SJCRH30 (cell line): ENCODE results near the gene ADAM29. TPM values are rescaled to one million over a fixed set of nuclear protein-coding genes. Genes with fewer than 3 reads are reported as not detected.
"Not testable (repeated sequence)": the region's sequence is repeated elsewhere in the genome, so short reads cannot be mapped to it uniquely, and the experiment has no call there.

ENCODE experiments used
- DNase-seq, 2 experiments: peaks; one replicate each; pipeline ENCODE4 v3.0.0-alpha.2; 2015 to 2020
- H3K27ac ChIP-seq: fragments of 250-450 bp; sonication (Bioruptor Pico); 2 replicates; pipeline ENCODE4 v1.5.1; 2020; ENCODE audit warnings: mild to moderate bottlenecking, moderate library complexity
- H3K27me3 ChIP-seq: fragments of 250-450 bp; sonication (Bioruptor Pico); 2 replicates; pipeline ENCODE4 v1.5.1; 2020; ENCODE audit warnings: mild to moderate bottlenecking, moderate library complexity
- H3K36me3 ChIP-seq: fragments of 250-450 bp; sonication (Bioruptor Pico); 2 replicates; pipeline ENCODE4 v1.5.1; 2020; ENCODE audit warnings: mild to moderate bottlenecking, moderate library complexity
- H3K4me1 ChIP-seq: fragments of 250-450 bp; sonication (Bioruptor Pico); 2 replicates; pipeline ENCODE4 v1.5.1; 2020; ENCODE audit warnings: mild to moderate bottlenecking, moderate library complexity
- H3K4me3 ChIP-seq: fragments of 250-450 bp; sonication (Bioruptor Pico); 2 replicates; pipeline ENCODE4 v1.5.1; 2020; ENCODE audit warnings: mild to moderate bottlenecking, moderate library complexity
- H3K9me3 ChIP-seq: fragments of 250-450 bp; sonication (Bioruptor Pico); replicated peaks from 2 replicates; pipeline ENCODE4 v1.5.1; 2020; ENCODE audit warnings: mild to moderate bottlenecking, moderate library complexity
- total RNA-seq: library from RNA; depleted of rRNA; stranded (reverse); fragments of >200 nt; shearing (Covaris generic); gene quantifications from 2 replicates; pipeline ENCODE4 v1.2.3, GENCODE V29; 2014; rRNA removed

ADAM29 gene
- total RNA-seq = not detected in 2 replicates

- no peaks in the 10 kb centered on the region for H3K27me3 ChIP-seq
- H3K9me3 ChIP-seq = no peaks in the 10 kb centered on the region
- H3K4me3 ChIP-seq = no peak within 1 kb of the TSS
- no peaks in the 10 kb centered on the region for H3K36me3 ChIP-seq
- no peak within 1 kb of the TSS for H3K27ac ChIP-seq
- no peak for DNase-seq
- no peaks in the 10 kb centered on the region for H3K4me1 ChIP-seq
These were observed at the start of gene ADAM29 for GRCh38 chr4:174918058-174918457. TSS of gene ADAM29 (plus strand) at chr4:174918358. CDS start at chr4:174975526, 57,168 bp downstream.

- Histone ChIP-seq H3K27ac (no peak overlapping the region), H3K27me3 (no peaks in the 10 kb centered on the region)
- DNase-seq = no peak
These were observed 48.8 kb upstream of the ADAM29 start for GRCh38 chr4:174869339-174869738.

GRCh38 chr4:174870311-174870710 lies 47.8 kb upstream of the ADAM29 start:
- DNase-seq = no peak
- Histone ChIP-seq H3K36me3 (no peaks in the 10 kb centered on the region), H3K27me3 (no peaks in the 10 kb centered on the region), H3K9me3 (0 out of 2 replicates have a peak, but pooled peaks cover 3% of the 10 kb centered on the region), H3K27ac (no peak overlapping the region), H3K4me1 (peaks cover 9% of the 10 kb centered on the region), H3K4me3 (no peak overlapping the region)

More at GRCh38 chr4:174869339-174869738, 48.8 kb upstream of the ADAM29 start:
- Histone ChIP-seq H3K36me3 (no peaks in the 10 kb centered on the region), H3K9me3 (0 out of 2 replicates have a peak, but pooled peaks cover 3% of the 10 kb centered on the region), H3K4me1 (peaks cover 16% of the 10 kb centered on the region), H3K4me3 (no peak overlapping the region)

GRCh38 chr4:174871407-174871806 lies 46.8 kb upstream of the ADAM29 start:
- H3K4me1 ChIP-seq = peaks cover 4% of the 10 kb centered on the region; the same call in 1 of the 2 replicates
- H3K4me3 ChIP-seq = no peak overlapping the region
- H3K9me3 ChIP-seq = 0 out of 2 replicates have a peak, but pooled peaks cover 3% of the 10 kb centered on the region
- H3K27ac ChIP-seq = no peak overlapping the region
- no peak for DNase-seq
- H3K27me3 ChIP-seq = no peaks in the 10 kb centered on the region
- no peaks in the 10 kb centered on the region for H3K36me3 ChIP-seq

GRCh38 chr4:174873146-174873545 lies 45.0 kb upstream of the ADAM29 start:
- not testable (repeated sequence) for H3K9me3 ChIP-seq, H3K27ac ChIP-seq, H3K4me1 ChIP-seq, H3K36me3 ChIP-seq, H3K27me3 ChIP-seq, H3K4me3 ChIP-seq
- DNase-seq = peak in 1 of 2 experiments; percentile 15

- DNase-seq = peak in 1 of 2 experiments; percentile 41
- Histone ChIP-seq H3K27ac (no peak overlapping the region), H3K36me3 (no peaks in the 10 kb centered on the region), H3K4me3 (no peak overlapping the region), H3K4me1 (no peaks in the 10 kb centered on the region), H3K9me3 (no peaks in the 10 kb centered on the region), H3K27me3 (no peaks in the 10 kb centered on the region)
These were observed 44.2 kb upstream of the ADAM29 start for GRCh38 chr4:174873931-174874330.

- Histone ChIP-seq H3K4me3 (no peak overlapping the region), H3K27ac (no peak overlapping the region), H3K9me3 (no peaks in the 10 kb centered on the region), H3K27me3 (no peaks in the 10 kb centered on the region), H3K4me1 (no peaks in the 10 kb centered on the region), H3K36me3 (no peaks in the 10 kb centered on the region)
- no peak for DNase-seq
These were observed 43.3 kb upstream of the ADAM29 start for GRCh38 chr4:174874898-174875297.

GRCh38 chr4:174880001-174880400 lies 38.2 kb upstream of the ADAM29 start:
- no peaks in the 10 kb centered on the region for H3K36me3 ChIP-seq
- no peak for DNase-seq
- H3K9me3 ChIP-seq = no peaks in the 10 kb centered on the region
- no peak overlapping the region for H3K27ac ChIP-seq
- H3K4me3 ChIP-seq = no peak overlapping the region
- H3K4me1 ChIP-seq = no peaks in the 10 kb centered on the region
- no peaks in the 10 kb centered on the region for H3K27me3 ChIP-seq

- Histone ChIP-seq H3K9me3 (no peaks in the 10 kb centered on the region), H3K36me3 (no peaks in the 10 kb centered on the region), H3K27me3 (no peaks in the 10 kb centered on the region), H3K4me1 (peaks cover 6% of the 10 kb centered on the region; the same call in 1 of the 2 replicates), H3K27ac (no peak overlapping the region), H3K4me3 (no peak overlapping the region)
- DNase-seq = no peak
These were observed 35.7 kb upstream of the ADAM29 start for GRCh38 chr4:174882317-174882992.

- Histone ChIP-seq H3K9me3 (no peaks in the 10 kb centered on the region), H3K4me3 (no peak overlapping the region), H3K4me1 (no peaks in the 10 kb centered on the region), H3K27ac (no peak overlapping the region), H3K27me3 (no peaks in the 10 kb centered on the region), H3K36me3 (no peaks in the 10 kb centered on the region)
- DNase-seq = no peak
These were observed 10.7 kb upstream of the ADAM29 start for GRCh38 chr4:174907508-174907907.

- Histone ChIP-seq H3K36me3 (no peaks in the 10 kb centered on the region), H3K9me3 (no peaks in the 10 kb centered on the region), H3K4me1 (no peaks in the 10 kb centered on the region), H3K27ac (no peak overlapping the region), H3K27me3 (no peaks in the 10 kb centered on the region), H3K4me3 (no peak overlapping the region)
- DNase-seq = no peak
These were observed 7.9 kb upstream of the ADAM29 start for GRCh38 chr4:174910271-174910670.

GRCh38 chr4:174912919-174913543 lies 5.1 kb upstream of the ADAM29 start:
- Histone ChIP-seq H3K36me3 (no peaks in the 10 kb centered on the region), H3K4me3 (no peak overlapping the region), H3K9me3 (no peaks in the 10 kb centered on the region), H3K27ac (no peak overlapping the region), H3K27me3 (no peaks in the 10 kb centered on the region), H3K4me1 (no peaks in the 10 kb centered on the region)
- no peak for DNase-seq

GRCh38 chr4:174919886-174920423 lies 1.8 kb downstream of the ADAM29 start:
- DNase-seq = no peak
- Histone ChIP-seq H3K27me3 (no peaks in the 10 kb centered on the region), H3K4me3 (no peak overlapping the region), H3K27ac (no peak overlapping the region), H3K4me1 (no peaks in the 10 kb centered on the region), H3K36me3 (no peaks in the 10 kb centered on the region), H3K9me3 (no peaks in the 10 kb centered on the region)

- H3K27me3 ChIP-seq = no peaks in the 10 kb centered on the region
- H3K9me3 ChIP-seq = no peaks in the 10 kb centered on the region
- H3K4me3 ChIP-seq = no peak overlapping the region
- H3K36me3 ChIP-seq = no peaks in the 10 kb centered on the region
- no peak for DNase-seq
- no peaks in the 10 kb centered on the region for H3K4me1 ChIP-seq
- H3K27ac ChIP-seq = no peak overlapping the region
These were observed 8.8 kb downstream of the ADAM29 start for GRCh38 chr4:174926958-174927357.

- Histone ChIP-seq H3K36me3 (no peaks in the 10 kb centered on the region), H3K4me3 (no peak overlapping the region), H3K27ac (no peak overlapping the region), H3K27me3 (no peaks in the 10 kb centered on the region), H3K9me3 (no peaks in the 10 kb centered on the region), H3K4me1 (no peaks in the 10 kb centered on the region)
- no peak for DNase-seq
These were observed 10.0 kb downstream of the ADAM29 start for GRCh38 chr4:174928174-174928573.
